Renal pelvis (tissue), 12 donors: ENCODE data around the gene CHST10. TPM values are rescaled to one million over a fixed set of nuclear protein-coding genes. Genes with fewer than 3 reads are reported as not detected.
"Not testable (repeated sequence)": the region's sequence is repeated elsewhere in the genome, so short reads cannot be mapped to it uniquely, and the experiment has no call there.

ENCODE experiments used
- DNase-seq: peaks from one replicate; pipeline ENCODE4 v3.0.0-alpha.2; 2013
- long read RNA-seq, 16 experiments: transcript quantifications; one replicate each; lab custom pipeline, GENCODE V29; 2026
- polyA plus RNA-seq, 3 donors: library from polyadenylated mRNA; unstranded; fragments of 120-200 nt; gene quantifications; one replicate each; pipeline ENCODE4 v1.2.1, GENCODE V29; 2013; ENCODE audit not compliant: insufficient read length in 3 of 3

The CHST10 gene
- polyA plus RNA-seq: 10 to 100 TPM; 20.6 to 23.6 (median 22.6) TPM
- long read RNA-seq, donor 1, transcript CHST10-201 (7 exons, 2,842 nt): major isoform, 5 of 5 reads
- long read RNA-seq, donor 1, partial matches to known transcripts: 0 of 5 reads
- long read RNA-seq, donor 1, other reads (novel, unspliced or antisense): 0 of 5 reads
- long read RNA-seq, donor 2, partial matches to known transcripts: 0 of 4 reads
- long read RNA-seq, donor 2, other reads (novel, unspliced or antisense): 0 of 4 reads
- long read RNA-seq, donor 3, partial matches to known transcripts: 0 of 3 reads
- long read RNA-seq, donor 3, other reads (novel, unspliced or antisense): 0 of 3 reads
- long read RNA-seq, donor 4, transcript CHST10-201 (7 exons, 2,842 nt): major isoform, 5 of 5 reads
- long read RNA-seq, donor 4, partial matches to known transcripts: 0 of 5 reads
- long read RNA-seq, donor 4, other reads (novel, unspliced or antisense): 0 of 5 reads
- long read RNA-seq, donor 5, transcript CHST10-201 (7 exons, 2,842 nt): major isoform, 9 of 9 reads
- long read RNA-seq, donor 5, partial matches to known transcripts: 0 of 9 reads
- long read RNA-seq, donor 5, other reads (novel, unspliced or antisense): 0 of 9 reads
- long read RNA-seq, donor 6, partial matches to known transcripts: 0 of 4 reads
- long read RNA-seq, donor 6, other reads (novel, unspliced or antisense): 0 of 4 reads
- long read RNA-seq, donor 7, transcript CHST10-201 (7 exons, 2,842 nt): major isoform, 9 of 9 reads
- long read RNA-seq, donor 7, partial matches to known transcripts: 0 of 9 reads
- long read RNA-seq, donor 7, other reads (novel, unspliced or antisense): 0 of 9 reads
- long read RNA-seq, donor 8: 0 reads
- long read RNA-seq, donor 9, transcript CHST10-201 (7 exons, 2,842 nt): major isoform, 9 of 9 reads
- long read RNA-seq, donor 9, partial matches to known transcripts: 0 of 9 reads
- long read RNA-seq, donor 9, other reads (novel, unspliced or antisense): 0 of 9 reads
- long read RNA-seq, donor 10, partial matches to known transcripts: 0 of 2 reads
- long read RNA-seq, donor 10, other reads (novel, unspliced or antisense): 0 of 2 reads
- long read RNA-seq, donor 11, partial matches to known transcripts: 0 of 3 reads
- long read RNA-seq, donor 11, other reads (novel, unspliced or antisense): 0 of 3 reads
- long read RNA-seq, donor 12, transcript CHST10-201 (7 exons, 2,842 nt): major isoform, 9 of 9 reads
- long read RNA-seq, donor 12, partial matches to known transcripts: 0 of 9 reads
- long read RNA-seq, donor 12, other reads (novel, unspliced or antisense): 0 of 9 reads
- long read RNA-seq, donor 13, partial matches to known transcripts: 0 of 3 reads
- long read RNA-seq, donor 13, other reads (novel, unspliced or antisense): 0 of 3 reads
- long read RNA-seq, donor 14: 0 reads
- long read RNA-seq, donor 15, transcript CHST10-201 (7 exons, 2,842 nt): major isoform, 8 of 8 reads
- long read RNA-seq, donor 15, partial matches to known transcripts: 0 of 8 reads
- long read RNA-seq, donor 15, other reads (novel, unspliced or antisense): 0 of 8 reads
- long read RNA-seq, donor 16, transcript CHST10-201 (7 exons, 2,842 nt): major isoform, 5 of 5 reads
- long read RNA-seq, donor 16, partial matches to known transcripts: 0 of 5 reads
- long read RNA-seq, donor 16, other reads (novel, unspliced or antisense): 0 of 5 reads

GRCh38 chr2:100416935-100417710 is at the start of gene CHST10:
CHST10 (minus strand) TSS chr2:100417668; CDS start chr2:100406675, 10,993 bp downstream.
- peak; percentile 72 for DNase-seq

GRCh38 chr2:100460904-100461530 is 43.5 kb upstream of the CHST10 start:
- no peak for DNase-seq

- DNase-seq: not testable (repeated sequence)
Measured at GRCh38 chr2:100456357-100456756, 38.9 kb upstream of the CHST10 start.

GRCh38 chr2:100453853-100454252 is 36.4 kb upstream of the CHST10 start:
- no peak for DNase-seq

GRCh38 chr2:100451734-100452133 is 34.3 kb upstream of the CHST10 start:
- no peak for DNase-seq

- no peak for DNase-seq
Measured at GRCh38 chr2:100451092-100451491, 33.6 kb upstream of the CHST10 start.

- no peak for DNase-seq
Measured at GRCh38 chr2:100446696-100447095, 29.2 kb upstream of the CHST10 start.

GRCh38 chr2:100437751-100438150 is 20.3 kb upstream of the CHST10 start:
- no peak for DNase-seq

- no peak for DNase-seq
Measured at GRCh38 chr2:100429726-100430125, 12.3 kb upstream of the CHST10 start.

- no peak for DNase-seq
Measured at GRCh38 chr2:100427627-100428258, 10.3 kb upstream of the CHST10 start.

- DNase-seq: no peak
Measured at GRCh38 chr2:100427111-100427510, 9.6 kb upstream of the CHST10 start.

- no peak for DNase-seq
Measured at GRCh38 chr2:100426384-100426720, 8.9 kb upstream of the CHST10 start.

GRCh38 chr2:100425573-100426383 is 8.3 kb upstream of the CHST10 start:
- no peak for DNase-seq

GRCh38 chr2:100425107-100425506 is 7.6 kb upstream of the CHST10 start:
- no peak for DNase-seq

GRCh38 chr2:100424277-100424875 is 6.9 kb upstream of the CHST10 start:
- DNase-seq: no peak

GRCh38 chr2:100423631-100424030 is 6.2 kb upstream of the CHST10 start:
- DNase-seq: no peak

- DNase-seq: no peak
Measured at GRCh38 chr2:100422320-100423055, 5.0 kb upstream of the CHST10 start.
